ENCODE data around the gene MSL2.
"Not testable (repeated sequence)": the region's sequence is repeated elsewhere in the genome, so short reads cannot be mapped to it uniquely, and the experiment has no call there.

MSL2 gene

DNA sequence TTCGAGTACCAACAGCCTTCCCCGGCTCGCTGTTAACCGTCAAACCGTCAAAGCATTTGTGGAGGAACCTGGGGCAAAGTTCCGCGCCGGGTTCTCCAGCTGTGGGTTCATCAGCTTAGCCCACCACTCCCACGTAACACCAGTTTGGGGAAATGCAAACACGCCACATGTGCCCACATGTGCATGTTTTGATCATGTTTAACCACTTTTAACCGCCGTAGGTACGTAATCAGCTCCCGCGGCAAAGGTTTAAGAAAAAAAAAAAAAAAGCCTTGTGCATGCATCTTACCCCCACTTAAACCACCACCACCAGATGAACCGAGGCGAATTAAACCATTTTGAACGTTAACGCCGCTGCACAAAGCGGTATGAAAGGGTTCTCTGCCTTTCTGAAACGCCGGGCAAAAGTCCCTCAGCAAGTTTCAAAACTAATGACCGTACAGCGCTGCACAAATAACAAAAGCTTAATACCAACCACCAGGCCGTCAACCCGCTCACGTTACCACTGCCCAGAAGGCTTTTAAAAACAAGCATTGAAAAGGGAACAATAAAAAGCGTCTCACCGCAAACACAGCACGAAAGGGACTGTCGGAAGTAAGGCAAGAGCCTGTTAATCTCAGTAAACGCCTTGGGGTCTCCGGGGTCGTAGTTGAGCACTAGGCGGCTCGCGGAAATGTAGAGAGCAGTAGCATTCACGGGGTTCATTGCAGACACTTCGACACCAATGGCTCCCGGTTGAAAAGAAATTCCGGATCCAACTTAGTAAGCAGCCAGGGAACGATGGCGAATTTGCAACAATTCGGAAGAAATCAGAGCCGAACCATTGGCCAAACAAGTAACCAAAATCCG lies 1.5 kb downstream of the MSL2 start:
- TF ChIP-seq EZH2 (IDR thresholded peaks at IDR 0.05) (no peak), FOXP2 (optimal IDR thresholded peaks at IDR 0.05; ENCODE audit: control extremely low read depth, extremely low read length, insufficient read depth) (no peak), POLR2AphosphoS5 (IDR thresholded peaks at IDR 0.05; ENCODE audit: borderline replicate concordance, low read depth, low read length) (no peak)
- no peak for DNase-seq (ENCODE audit: low read depth, low spot score)
- peak overlapping the region; percentile 97 for H3K4me3 ChIP-seq
- H3K27ac ChIP-seq, result peak overlapping the region; percentile 92
- H3K36me3 ChIP-seq (ENCODE audit: insufficient read depth, low read length), result peaks cover 31% of the 10 kb centered on the region
- peak overlapping the region; percentile 96 for H3K9ac ChIP-seq (ENCODE audit: insufficient read length)
- H3K9me3 ChIP-seq (ENCODE audit: low read depth, low read length), result peaks cover 3% of the 10 kb centered on the region; the same call in 1 of the 2 replicates

DNA sequence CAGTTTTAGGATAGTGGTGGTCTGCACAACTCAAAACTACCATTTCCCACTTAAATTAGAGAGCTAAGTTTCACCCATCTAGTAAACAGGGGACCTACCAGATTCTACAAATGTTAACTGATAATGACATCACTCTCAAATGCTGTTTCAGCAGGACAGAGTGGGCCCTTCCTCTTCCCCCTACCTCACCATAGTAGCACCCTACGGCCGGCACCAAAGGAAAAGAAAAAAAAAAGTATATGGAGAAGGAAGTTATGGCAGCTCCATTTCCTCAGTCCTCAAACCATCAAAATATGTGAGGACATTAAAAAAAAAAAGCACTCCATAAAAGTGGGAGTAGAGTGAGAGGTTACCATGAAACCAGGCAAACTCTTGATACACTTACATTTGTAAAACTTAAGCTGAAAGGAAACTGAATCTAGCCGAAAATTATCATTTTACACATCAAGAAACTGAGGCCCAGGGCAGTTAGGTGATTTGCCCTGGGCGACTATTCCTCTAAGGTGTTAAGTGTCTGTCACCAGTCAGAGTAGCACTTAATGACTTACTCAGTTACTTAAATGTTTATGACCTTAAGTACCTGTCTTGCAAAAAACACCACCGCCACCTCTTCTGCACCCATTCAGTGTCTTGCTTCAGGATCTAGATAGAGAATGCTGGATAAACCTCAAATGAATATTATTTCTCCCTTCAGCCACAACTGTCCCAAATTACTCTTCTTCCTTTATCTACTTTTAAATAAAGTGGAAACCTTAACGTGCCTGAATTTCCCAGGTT lies 2.7 kb downstream of the MSL2 start:
- H3K9ac ChIP-seq (ENCODE audit: insufficient read length), result peak overlapping the region; percentile 96
- no peak for DNase-seq (ENCODE audit: low read depth, low spot score)
- peaks cover 31% of the 10 kb centered on the region for H3K36me3 ChIP-seq (ENCODE audit: insufficient read depth, low read length)
- H3K4me3 ChIP-seq, result peak overlapping the region; percentile 97
- TF ChIP-seq EZH2 (IDR thresholded peaks at IDR 0.05), result no peak
- TF ChIP-seq FOXP2 (optimal IDR thresholded peaks at IDR 0.05; ENCODE audit: control extremely low read depth, extremely low read length, insufficient read depth), result no peak
- no peak for TF ChIP-seq POLR2AphosphoS5 (IDR thresholded peaks at IDR 0.05; ENCODE audit: borderline replicate concordance, low read depth, low read length)
- H3K9me3 ChIP-seq (ENCODE audit: low read depth, low read length), result peaks cover 3% of the 10 kb centered on the region; the same call in 1 of the 2 replicates
- no peak overlapping the region for H3K27ac ChIP-seq

DNA sequence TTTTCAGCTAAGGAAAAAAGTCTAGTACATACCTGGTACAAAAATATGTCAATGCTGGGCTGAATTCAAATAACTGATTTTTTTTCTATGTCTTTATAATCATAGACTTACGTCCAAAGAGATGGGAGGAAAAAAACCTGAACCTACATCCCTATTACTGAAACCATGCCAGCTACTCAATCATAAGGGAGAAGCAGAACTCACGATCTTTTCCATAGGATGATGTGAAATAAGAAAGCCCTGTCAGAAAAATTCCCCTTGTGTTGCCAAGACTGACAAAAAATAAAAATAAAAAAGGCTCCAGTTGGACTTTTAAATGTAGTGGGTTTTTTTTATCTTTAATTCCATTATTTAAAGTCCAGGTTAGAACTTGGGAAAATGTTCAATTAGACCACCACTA lies 3.3 kb downstream of the MSL2 start:
- H3K27ac ChIP-seq, result no peak overlapping the region
- peak overlapping the region; percentile 97 for H3K4me3 ChIP-seq
- DNase-seq (ENCODE audit: low read depth, low spot score), result no peak
- TF ChIP-seq EZH2 (IDR thresholded peaks at IDR 0.05) (no peak), POLR2AphosphoS5 (IDR thresholded peaks at IDR 0.05; ENCODE audit: borderline replicate concordance, low read depth, low read length) (no peak)
- H3K9me3 ChIP-seq (ENCODE audit: low read depth, low read length), result no peaks in the 10 kb centered on the region; the same call in 1 of the 2 replicates
- H3K36me3 ChIP-seq (ENCODE audit: insufficient read depth, low read length), result peaks cover 31% of the 10 kb centered on the region
- peak overlapping the region; percentile 96 for H3K9ac ChIP-seq (ENCODE audit: insufficient read length)

- H3K27ac ChIP-seq; DNase-seq (ENCODE audit: low read depth, low spot score); H3K9me3 ChIP-seq (ENCODE audit: low read depth, low read length): not testable (repeated sequence)
- Histone ChIP-seq H3K4me3 (peak overlapping the region; percentile 97), H3K9ac (ENCODE audit: insufficient read length) (peak overlapping the region; percentile 96), H3K36me3 (ENCODE audit: insufficient read depth, low read length) (peaks cover 31% of the 10 kb centered on the region)
Observed at GRCh38 chr3:136192195-136192594, 3.9 kb downstream of the MSL2 start.

- Histone ChIP-seq H3K9me3 (ENCODE audit: low read depth, low read length) (0 out of 2 replicates have a peak, but pooled peaks cover 3% of the 10 kb centered on the region), H3K9ac (ENCODE audit: insufficient read length) (no peak overlapping the region), H3K4me3 (no peak overlapping the region), H3K36me3 (ENCODE audit: insufficient read depth, low read length) (peaks cover 33% of the 10 kb centered on the region), H3K27ac (no peak overlapping the region)
- no peak for DNase-seq (ENCODE audit: low read depth, low spot score)
- no peak for TF ChIP-seq POLR2AphosphoS5 (IDR thresholded peaks at IDR 0.05; ENCODE audit: borderline replicate concordance, low read depth, low read length)
- TF ChIP-seq FOXP2 (optimal IDR thresholded peaks at IDR 0.05; ENCODE audit: control extremely low read depth, extremely low read length, insufficient read depth), result no peak
- TF ChIP-seq EZH2 (IDR thresholded peaks at IDR 0.05), result no peak
Observed at GRCh38 chr3:136189859-136190617, 6.1 kb downstream of the MSL2 start.

DNA sequence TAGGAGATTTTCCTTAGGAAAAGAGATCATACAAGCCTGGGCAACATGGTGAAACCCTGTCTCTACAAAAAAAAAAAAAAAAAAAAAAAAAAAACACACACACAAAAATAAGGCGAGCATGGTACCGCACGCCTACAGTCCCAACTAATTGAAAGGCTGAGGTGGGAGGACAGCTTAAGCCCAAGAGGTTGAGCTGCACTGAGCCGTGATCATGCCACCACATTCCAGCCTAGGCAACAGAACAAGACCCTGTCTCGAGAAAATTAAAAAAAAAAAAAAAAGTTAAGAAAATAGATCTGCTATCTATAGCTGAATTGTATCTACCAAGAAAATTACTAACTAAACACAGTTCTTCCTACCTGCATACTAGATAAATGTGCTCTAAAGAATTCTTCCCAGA lies 7.1 kb downstream of the MSL2 start:
- no peak for DNase-seq (ENCODE audit: low read depth, low spot score)
- no peak for TF ChIP-seq POLR2AphosphoS5 (IDR thresholded peaks at IDR 0.05; ENCODE audit: borderline replicate concordance, low read depth, low read length)
- TF ChIP-seq EZH2 (IDR thresholded peaks at IDR 0.05), result no peak
- TF ChIP-seq FOXP2 (optimal IDR thresholded peaks at IDR 0.05; ENCODE audit: control extremely low read depth, extremely low read length, insufficient read depth), result no peak
- H3K4me3 ChIP-seq, result no peak overlapping the region
- H3K9ac ChIP-seq (ENCODE audit: insufficient read length), result no peak overlapping the region
- H3K27ac ChIP-seq, result no peak overlapping the region
- peaks cover 26% of the 10 kb centered on the region for H3K36me3 ChIP-seq (ENCODE audit: insufficient read depth, low read length)
- 0 out of 2 replicates have a peak, but pooled peaks cover 3% of the 10 kb centered on the region for H3K9me3 ChIP-seq (ENCODE audit: low read depth, low read length)

GRCh38 chr3:136187868-136188267 lies 8.3 kb downstream of the MSL2 start:
- H3K27ac ChIP-seq, result no peak overlapping the region
- 0 out of 2 replicates have a peak, but pooled peaks cover 3% of the 10 kb centered on the region for H3K9me3 ChIP-seq (ENCODE audit: low read depth, low read length)
- peaks cover 26% of the 10 kb centered on the region for H3K36me3 ChIP-seq (ENCODE audit: insufficient read depth, low read length)
- H3K4me3 ChIP-seq, result no peak overlapping the region
- TF ChIP-seq POLR2AphosphoS5 (IDR thresholded peaks at IDR 0.05; ENCODE audit: borderline replicate concordance, low read depth, low read length) (no peak), FOXP2 (optimal IDR thresholded peaks at IDR 0.05; ENCODE audit: control extremely low read depth, extremely low read length, insufficient read depth) (no peak), EZH2 (IDR thresholded peaks at IDR 0.05) (no peak)
- DNase-seq (ENCODE audit: low read depth, low spot score), result no peak
- no peak overlapping the region for H3K9ac ChIP-seq (ENCODE audit: insufficient read length)

- Histone ChIP-seq H3K36me3 (ENCODE audit: insufficient read depth, low read length) (peaks cover 21% of the 10 kb centered on the region), H3K9ac (ENCODE audit: insufficient read length) (no peak overlapping the region), H3K27ac (no peak overlapping the region), H3K9me3 (ENCODE audit: low read depth, low read length) (0 out of 2 replicates have a peak, but pooled peaks cover 3% of the 10 kb centered on the region), H3K4me3 (no peak overlapping the region)
- TF ChIP-seq EZH2 (IDR thresholded peaks at IDR 0.05) (no peak), POLR2AphosphoS5 (IDR thresholded peaks at IDR 0.05; ENCODE audit: borderline replicate concordance, low read depth, low read length) (no peak), FOXP2 (optimal IDR thresholded peaks at IDR 0.05; ENCODE audit: control extremely low read depth, extremely low read length, insufficient read depth) (no peak)
- DNase-seq (ENCODE audit: low read depth, low spot score), result no peak
Observed at GRCh38 chr3:136186846-136187245, 9.3 kb downstream of the MSL2 start.
